IPS-18a (cell line): ENCODE results near the gene ANAPC2.

Source experiments
- H3K27ac ChIP-seq: one replicate; pipeline ENCODE4 v1.5.1; 2013; ENCODE audit warnings: low read length
- H3K27me3 ChIP-seq: one replicate; pipeline ENCODE4 v1.6.1; 2013; ENCODE audit warnings: mild to moderate bottlenecking, low read length; ENCODE audit not compliant: control insufficient read depth, insufficient read depth
- H3K36me3 ChIP-seq: one replicate; pipeline ENCODE4 v1.6.1; 2013; ENCODE audit warnings: low read depth, low read length; ENCODE audit not compliant: control insufficient read depth
- H3K4me1 ChIP-seq: one replicate; pipeline ENCODE4 v1.6.1; 2013; ENCODE audit warnings: low read depth, low read length; ENCODE audit not compliant: control insufficient read depth
- H3K4me3 ChIP-seq: one replicate; pipeline ENCODE4 v1.5.1; 2013; ENCODE audit warnings: low read length
- H3K9ac ChIP-seq: one replicate; pipeline ENCODE4 v1.6.1; 2013; ENCODE audit warnings: mild to moderate bottlenecking, low read length, moderate library complexity
- H3K9me3 ChIP-seq: one replicate; pipeline ENCODE4 v1.6.1; 2013; ENCODE audit warnings: low read depth, low read length; ENCODE audit not compliant: control insufficient read depth

ANAPC2 gene

DNA sequence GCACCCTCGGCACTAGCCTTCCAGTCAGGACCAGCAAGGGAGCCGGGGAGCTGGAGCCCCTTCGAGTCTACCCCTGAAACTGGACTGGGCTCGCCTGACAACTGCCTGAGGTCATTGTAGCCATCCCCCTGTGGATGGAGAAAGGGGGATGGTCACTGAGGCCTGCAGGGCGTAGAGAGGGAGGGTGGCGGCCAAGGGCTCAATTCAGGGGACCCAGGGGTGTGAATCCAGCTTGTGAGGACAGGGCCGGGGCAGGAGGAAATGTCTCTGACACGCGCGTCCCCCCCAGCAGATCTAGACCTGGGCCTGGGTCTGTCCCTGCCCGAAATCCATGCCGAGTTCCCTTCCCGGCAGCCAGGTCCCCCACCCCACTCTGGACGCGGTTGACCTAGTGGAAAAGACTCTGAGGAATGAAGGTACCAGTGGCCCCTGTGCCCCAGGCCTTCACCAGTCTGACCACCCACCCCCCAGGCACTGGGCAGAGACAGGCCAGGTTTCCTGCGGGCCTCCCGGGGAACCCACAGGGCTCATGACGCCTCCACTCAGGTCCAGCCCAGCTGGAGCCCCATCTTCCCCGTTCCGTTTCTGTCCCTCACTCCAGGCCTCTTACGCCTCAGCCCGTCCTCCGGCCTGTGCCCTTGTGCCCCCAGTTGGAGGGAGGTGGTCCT, 43.1 kb upstream of the ANAPC2 start:
- no peaks in the 10 kb centered on the region for H3K27me3 ChIP-seq
- H3K4me3 ChIP-seq = no peak overlapping the region
- H3K4me1 ChIP-seq = no peaks in the 10 kb centered on the region
- H3K27ac ChIP-seq = no peak overlapping the region
- no peaks in the 10 kb centered on the region for H3K9me3 ChIP-seq
- no peaks in the 10 kb centered on the region for H3K36me3 ChIP-seq
- no peak overlapping the region for H3K9ac ChIP-seq

- Histone ChIP-seq H3K27ac (no peak within 1 kb of the TSS), H3K36me3 (no peaks in the 10 kb centered on the region), H3K4me3 (no peak within 1 kb of the TSS), H3K27me3 (no peaks in the 10 kb centered on the region), H3K9ac (no peak within 1 kb of the TSS), H3K4me1 (no peaks in the 10 kb centered on the region), H3K9me3 (no peaks in the 10 kb centered on the region)
These were observed 42.5 kb upstream of the ANAPC2 start, which contains the start of gene SLC34A3 for GRCh38 chr9:137230705-137231371. TSS of gene SLC34A3 (plus strand) at chr9:137230901. CDS start at chr9:137231703, 802 bp downstream.

- H3K9ac ChIP-seq = no peak overlapping the region
These were observed 41.7 kb upstream of the ANAPC2 start for GRCh38 chr9:137229903-137230704.

DNA sequence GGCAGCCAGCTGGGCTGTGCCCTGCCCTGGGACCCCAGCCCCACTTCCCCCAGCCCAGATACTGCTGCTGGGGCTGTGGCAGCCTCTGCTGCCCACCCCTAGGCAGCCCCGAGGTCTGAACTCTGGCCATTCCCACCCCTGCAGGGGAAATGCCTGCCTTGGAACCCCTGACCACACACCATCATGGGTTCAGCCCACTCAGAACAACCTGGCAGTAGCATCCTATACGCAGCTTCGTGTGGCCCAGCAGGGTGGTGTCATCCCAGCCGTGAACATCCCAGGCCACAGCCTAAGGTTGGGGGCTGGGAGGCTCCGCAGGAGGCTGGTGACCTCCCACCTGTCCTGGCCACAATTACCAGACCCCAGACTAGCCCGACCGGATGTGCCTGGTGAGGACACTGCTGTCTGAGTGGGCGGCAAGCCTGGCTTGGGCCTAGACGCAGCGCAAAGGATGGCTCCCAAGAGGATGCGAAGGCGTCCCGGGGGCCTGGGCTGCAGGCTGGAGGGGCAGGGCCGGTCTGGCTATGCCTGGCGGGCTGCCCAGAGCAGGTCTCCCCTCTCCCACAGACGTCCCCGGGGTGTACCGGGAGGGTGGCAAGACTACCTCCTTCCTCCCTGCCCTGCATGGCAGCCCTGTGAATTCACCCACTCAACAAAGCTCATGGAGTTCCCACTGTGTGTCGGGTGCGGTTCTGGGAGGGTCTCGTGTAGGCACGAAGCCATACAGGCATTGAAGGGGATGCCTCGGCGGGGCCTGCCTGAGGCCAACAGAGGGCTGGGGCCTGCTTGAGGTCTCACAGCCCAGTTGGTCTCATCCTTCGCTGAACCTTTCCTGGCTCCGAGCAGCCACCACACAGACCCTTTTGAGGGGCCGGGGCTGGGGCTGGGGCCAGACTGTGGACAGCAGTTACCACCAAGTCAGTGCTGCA, 40.9 kb upstream of the ANAPC2 start:
- Histone ChIP-seq H3K27me3 (no peaks in the 10 kb centered on the region), H3K4me1 (no peaks in the 10 kb centered on the region), H3K9ac (no peak overlapping the region), H3K36me3 (no peaks in the 10 kb centered on the region), H3K9me3 (no peaks in the 10 kb centered on the region), H3K4me3 (no peak overlapping the region), H3K27ac (no peak overlapping the region)

More at GRCh38 chr9:137229903-137230704, 41.7 kb upstream of the ANAPC2 start:
- Histone ChIP-seq H3K4me1 (no peaks in the 10 kb centered on the region), H3K36me3 (no peaks in the 10 kb centered on the region), H3K27me3 (no peaks in the 10 kb centered on the region), H3K27ac (no peak overlapping the region), H3K4me3 (no peak overlapping the region), H3K9me3 (no peaks in the 10 kb centered on the region)

DNA sequence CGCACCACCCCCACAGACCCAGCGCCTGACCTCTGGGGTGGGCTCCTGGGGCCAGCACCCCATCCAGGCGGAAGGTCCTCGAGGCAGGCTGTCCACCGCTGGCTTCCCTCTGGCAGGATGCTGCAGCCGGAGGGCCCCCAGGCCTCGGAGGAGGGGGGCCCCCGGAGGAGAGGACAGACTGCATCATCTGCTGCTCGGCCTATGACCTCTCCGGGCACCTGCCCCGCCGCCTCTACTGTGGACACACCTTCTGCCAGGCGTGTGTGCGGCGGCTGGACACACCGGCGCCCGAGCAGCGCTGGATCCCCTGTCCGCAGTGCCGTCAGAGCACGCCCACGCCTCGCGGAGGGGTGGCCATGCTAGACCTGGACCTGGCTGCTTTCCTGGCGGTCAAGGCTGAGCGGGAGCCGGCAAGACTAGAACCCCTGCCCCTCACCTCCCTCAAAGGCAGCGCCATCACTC, 40.2 kb upstream of the ANAPC2 start:
- Histone ChIP-seq H3K4me3 (no peak overlapping the region), H3K9ac (no peak overlapping the region), H3K4me1 (no peaks in the 10 kb centered on the region), H3K27ac (no peak overlapping the region), H3K9me3 (no peaks in the 10 kb centered on the region), H3K27me3 (no peaks in the 10 kb centered on the region), H3K36me3 (no peaks in the 10 kb centered on the region)

GRCh38 chr9:137227853-137228505, 39.6 kb upstream of the ANAPC2 start:
- no peak overlapping the region for H3K4me3 ChIP-seq
- H3K9me3 ChIP-seq = no peaks in the 10 kb centered on the region
- H3K27ac ChIP-seq = no peak overlapping the region
- H3K27me3 ChIP-seq = peaks cover 1% of the 10 kb centered on the region
- no peaks in the 10 kb centered on the region for H3K36me3 ChIP-seq
- no peaks in the 10 kb centered on the region for H3K4me1 ChIP-seq
- no peak overlapping the region for H3K9ac ChIP-seq

DNA sequence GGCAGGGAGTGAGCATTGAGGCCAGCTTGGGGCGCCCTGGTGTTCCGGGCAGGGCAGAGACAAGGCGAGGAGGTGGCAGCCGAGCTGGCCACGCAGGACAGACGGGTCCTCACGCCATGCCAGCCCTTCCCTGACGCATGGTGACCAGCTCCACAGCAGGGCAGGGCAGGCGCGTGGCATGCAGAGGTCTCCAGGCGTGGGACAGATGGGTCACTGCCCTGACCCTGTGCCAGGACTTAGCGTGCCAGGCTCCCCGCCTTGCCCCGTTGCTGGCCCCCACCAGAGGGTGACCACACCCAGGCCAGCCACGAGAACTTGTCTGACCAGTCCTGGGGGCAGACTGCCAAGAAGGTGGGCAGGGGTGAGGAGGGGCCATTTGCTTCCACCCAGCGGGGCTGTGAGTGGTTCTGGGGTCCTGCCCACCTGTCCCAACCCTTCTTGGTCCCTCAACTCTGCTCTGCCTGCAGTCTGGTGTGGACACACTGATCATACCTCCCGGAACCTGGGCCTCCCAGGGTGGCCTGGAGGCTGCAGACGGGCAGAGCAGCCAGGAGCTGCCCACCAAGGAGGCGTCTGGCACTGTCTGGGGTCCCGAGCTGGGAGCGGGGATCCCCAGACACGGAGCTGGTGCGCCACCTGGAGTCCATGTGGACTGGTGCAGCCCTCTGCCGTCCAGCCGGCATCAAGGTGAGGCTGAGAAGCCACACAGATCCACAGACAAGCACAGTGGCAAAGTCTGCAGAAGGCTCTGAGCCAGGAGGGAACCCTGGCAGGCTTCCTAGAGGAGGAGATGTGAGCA, 38.9 kb upstream of the ANAPC2 start, which contains the start of gene RNF224:
TSS of gene RNF224 (plus strand) at position 449 of the 799 bp plus-strand sequence. CDS start 834 bp downstream, outside the sequence.
- H3K4me3 ChIP-seq = no peak within 1 kb of the TSS
- no peaks in the 10 kb centered on the region for H3K4me1 ChIP-seq
- no peaks in the 10 kb centered on the region for H3K9me3 ChIP-seq
- H3K9ac ChIP-seq = no peak within 1 kb of the TSS
- no peaks in the 10 kb centered on the region for H3K36me3 ChIP-seq
- H3K27ac ChIP-seq = no peak within 1 kb of the TSS
- peaks cover 8% of the 10 kb centered on the region for H3K27me3 ChIP-seq

GRCh38 chr9:137226338-137227053, 38.1 kb upstream of the ANAPC2 start:
- H3K36me3 ChIP-seq = no peaks in the 10 kb centered on the region
- no peaks in the 10 kb centered on the region for H3K4me1 ChIP-seq
- H3K27ac ChIP-seq = no peak overlapping the region
- H3K27me3 ChIP-seq = peaks cover 8% of the 10 kb centered on the region
- H3K9me3 ChIP-seq = no peaks in the 10 kb centered on the region
- no peak overlapping the region for H3K4me3 ChIP-seq
- no peak overlapping the region for H3K9ac ChIP-seq

DNA sequence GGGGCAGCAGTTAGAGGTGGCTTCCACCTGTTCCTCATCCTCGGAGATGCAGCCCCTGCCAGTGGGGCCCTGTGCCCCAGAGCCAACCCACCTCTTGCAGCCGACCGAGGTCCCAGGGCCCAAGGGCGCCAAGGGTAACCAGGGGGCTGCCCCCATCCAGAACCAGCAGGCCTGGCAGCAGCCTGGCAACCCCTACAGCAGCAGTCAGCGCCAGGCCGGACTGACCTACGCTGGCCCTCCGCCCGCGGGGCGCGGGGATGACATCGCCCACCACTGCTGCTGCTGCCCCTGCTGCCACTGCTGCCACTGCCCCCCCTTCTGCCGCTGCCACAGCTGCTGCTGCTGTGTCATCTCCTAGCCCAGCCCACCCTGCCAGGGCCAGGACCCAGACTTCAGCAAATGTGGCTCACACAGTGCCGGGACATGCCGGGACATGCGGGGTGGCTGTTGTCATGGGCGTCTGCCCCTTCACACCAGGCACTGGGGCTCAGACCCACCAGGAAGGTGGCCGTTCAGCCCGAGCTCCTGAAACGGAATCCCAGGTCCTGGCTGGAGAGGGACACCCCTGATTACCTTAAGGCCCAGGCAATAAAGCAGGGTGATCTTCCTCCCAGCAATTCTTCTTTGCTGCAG, 37.5 kb upstream of the ANAPC2 start:
- peaks cover 8% of the 10 kb centered on the region for H3K27me3 ChIP-seq
- no peak overlapping the region for H3K27ac ChIP-seq
- H3K36me3 ChIP-seq = no peaks in the 10 kb centered on the region
- no peaks in the 10 kb centered on the region for H3K9me3 ChIP-seq
- H3K9ac ChIP-seq = no peak overlapping the region
- no peak overlapping the region for H3K4me3 ChIP-seq
- H3K4me1 ChIP-seq = no peaks in the 10 kb centered on the region
